Left renal cortex interstitium (tissue), 4 donors: ENCODE results near the gene SYT17. TPM values are rescaled to one million over a fixed set of nuclear protein-coding genes. Genes with fewer than 3 reads are reported as not detected.

Experiments
- DNase-seq, 4 donors: peaks; one replicate each; pipeline ENCODE4 v3.0.0-alpha.2; 2013; ENCODE audit warnings: low read depth in 4 of 4, low spot score in 2 of 4, missing footprints in 1 of 4
- polyA plus RNA-seq, 4 donors: library from polyadenylated mRNA; unstranded; fragments of 120-200 nt; gene quantifications; one replicate each; pipeline ENCODE4 v1.2.1, GENCODE V29; 2013; ENCODE audit not compliant: insufficient read length in 4 of 4

The SYT17 gene
- 10 to 100 TPM in 3 of 4 donors, 1 to 10 TPM in 1; 9.4 to 11.7 (median 10.2) TPM for polyA plus RNA-seq

GRCh38 chr16:19167710-19168370 lies at the start of gene SYT17:
SYT17 (plus strand) TSS chr16:19168240; CDS start chr16:19168647, 407 bp downstream.
- peak in 2 of 4 donors; percentile 39 to 61 for DNase-seq

GRCh38 chr16:19118938-19119431 lies 49.1 kb upstream of the SYT17 start:
- DNase-seq, result no peak

- DNase-seq, result no peak
Measured at GRCh38 chr16:19119564-19119963, 48.5 kb upstream of the SYT17 start.

- no peak for DNase-seq
Measured at GRCh38 chr16:19123535-19124178, 44.4 kb upstream of the SYT17 start.

- no peak for DNase-seq
Measured at GRCh38 chr16:19126300-19126699, 41.7 kb upstream of the SYT17 start.

- DNase-seq, result no peak
Measured at GRCh38 chr16:19127205-19127604, 40.8 kb upstream of the SYT17 start.

GRCh38 chr16:19127674-19128131 lies 40.3 kb upstream of the SYT17 start:
- no peak for DNase-seq

GRCh38 chr16:19128454-19129200 lies 39.4 kb upstream of the SYT17 start:
- no peak for DNase-seq

- DNase-seq, result no peak
Measured at GRCh38 chr16:19130385-19130784, 37.7 kb upstream of the SYT17 start.

- DNase-seq, result peak in 1 of 4 donors; percentile 52
Measured at GRCh38 chr16:19130852-19131824, 36.9 kb upstream of the SYT17 start.

GRCh38 chr16:19131825-19132218 lies 36.2 kb upstream of the SYT17 start:
- DNase-seq, result no peak

- no peak for DNase-seq
Measured at GRCh38 chr16:19132255-19132654, 35.8 kb upstream of the SYT17 start.

- no peak for DNase-seq
Measured at GRCh38 chr16:19132898-19133297, 35.1 kb upstream of the SYT17 start.

GRCh38 chr16:19133600-19133999 lies 34.4 kb upstream of the SYT17 start:
- no peak for DNase-seq

- no peak for DNase-seq
Measured at GRCh38 chr16:19135201-19135842, 32.7 kb upstream of the SYT17 start.

GRCh38 chr16:19135896-19136438 lies 32.1 kb upstream of the SYT17 start:
- no peak for DNase-seq

GRCh38 chr16:19136549-19137196 lies 31.4 kb upstream of the SYT17 start:
- DNase-seq, result no peak

- no peak for DNase-seq
Measured at GRCh38 chr16:19137201-19138128, 30.6 kb upstream of the SYT17 start.
